ENCODE data around the gene SLC50A1.

The SLC50A1 gene

GRCh38 chr1:155105604-155106011, 30.0 kb upstream of the SLC50A1 start:
- TF ChIP-seq FOXM1 (IDR thresholded peaks at IDR 0.05; ENCODE audit: borderline replicate concordance) (no peak), SP1 (IDR thresholded peaks at IDR 0.05) (no peak), FOXA1 (IDR thresholded peaks at IDR 0.05) (no peak), LEF1 (IDR thresholded peaks at IDR 0.05; ENCODE audit: borderline replicate concordance) (no peak), ELF4 (IDR thresholded peaks at IDR 0.05) (no peak), HDGF (IDR thresholded peaks at IDR 0.05; ENCODE audit: borderline replicate concordance) (no peak), ARNT (IDR thresholded peaks at IDR 0.05) (no peak), CTBP1 (IDR thresholded peaks at IDR 0.05; ENCODE audit: borderline replicate concordance) (no peak), ZNF384 (IDR thresholded peaks at IDR 0.05) (no peak), FOXK2 (IDR thresholded peaks at IDR 0.05) (no peak), PKNOX1 (IDR thresholded peaks at IDR 0.05) (no peak), L3MBTL2 (conservative IDR thresholded peaks at IDR 0.05) (no peak), BHLHE40 (IDR thresholded peaks at IDR 0.05; ENCODE audit: borderline replicate concordance) (no peak), SUZ12 (IDR thresholded peaks at IDR 0.05) (no peak), NFRKB (IDR thresholded peaks at IDR 0.05) (no peak), TARDBP (IDR thresholded peaks at IDR 0.05) (no peak)
- DNase-seq (ENCODE audit: extremely low spot score): no peak
- POLR2A ChIA-PET: interaction anchor here (1.2 kb wide), 1 partner anchor 67 kb away, joined by 4 read pairs; no protein-coding TSS in a partner anchor
- CTCF ChIA-PET: interaction anchor here (1.4 kb wide), 1 partner anchor 88 kb away, joined by 3 read pairs; no protein-coding TSS in a partner anchor

- no peak for DNase-seq (ENCODE audit: extremely low spot score)
- ChIA-PET CTCF (interaction anchor here (0.8 kb wide), 1 partner anchor 16 kb away, joined by 3 read pairs; no protein-coding TSS in a partner anchor), POLR2A (interaction anchor here (1.2 to 1.3 kb wide), 2 partner anchors 22 to 30 kb away, joined by 3 read pairs; no protein-coding TSS in a partner anchor)
- TF ChIP-seq NFRKB (IDR thresholded peaks at IDR 0.05) (no peak), HDGF (IDR thresholded peaks at IDR 0.05; ENCODE audit: borderline replicate concordance) (no peak), SP1 (IDR thresholded peaks at IDR 0.05) (no peak), SUZ12 (IDR thresholded peaks at IDR 0.05) (no peak), FOXM1 (IDR thresholded peaks at IDR 0.05; ENCODE audit: borderline replicate concordance) (no peak), ZNF384 (IDR thresholded peaks at IDR 0.05) (no peak), BHLHE40 (IDR thresholded peaks at IDR 0.05; ENCODE audit: borderline replicate concordance) (no peak), ELF4 (IDR thresholded peaks at IDR 0.05) (no peak), FOXK2 (IDR thresholded peaks at IDR 0.05) (no peak), PKNOX1 (IDR thresholded peaks at IDR 0.05) (no peak), ARNT (IDR thresholded peaks at IDR 0.05) (no peak), FOXA1 (IDR thresholded peaks at IDR 0.05) (no peak), CTBP1 (IDR thresholded peaks at IDR 0.05; ENCODE audit: borderline replicate concordance) (no peak), L3MBTL2 (conservative IDR thresholded peaks at IDR 0.05) (no peak), LEF1 (IDR thresholded peaks at IDR 0.05; ENCODE audit: borderline replicate concordance) (no peak), TARDBP (IDR thresholded peaks at IDR 0.05) (no peak)
These were observed 28.8 kb upstream of the SLC50A1 start for GRCh38 chr1:155106862-155107261.

GRCh38 chr1:155107309-155108264, 28.1 kb upstream of the SLC50A1 start:
- no peak for DNase-seq (ENCODE audit: extremely low spot score)
- TF ChIP-seq FOXK2 (IDR thresholded peaks at IDR 0.05): no peak
- TF ChIP-seq TARDBP (IDR thresholded peaks at IDR 0.05): no peak
- TF ChIP-seq ZNF384 (IDR thresholded peaks at IDR 0.05): no peak
- TF ChIP-seq PKNOX1 (IDR thresholded peaks at IDR 0.05): no peak
- no peak for TF ChIP-seq L3MBTL2 (conservative IDR thresholded peaks at IDR 0.05)
- TF ChIP-seq SUZ12 (IDR thresholded peaks at IDR 0.05): no peak
- TF ChIP-seq CTBP1 (IDR thresholded peaks at IDR 0.05; ENCODE audit: borderline replicate concordance): no peak
- ChIA-PET POLR2A (interaction anchor here (1.0 to 1.3 kb wide), 3 partner anchors 19 to 30 kb away, joined by 3 read pairs; no protein-coding TSS in a partner anchor), CTCF (no interaction called here)

- CTCF ChIA-PET: no interaction called here
- DNase-seq (ENCODE audit: extremely low spot score): no peak
- POLR2A ChIA-PET: interaction anchor here (1.0 to 1.3 kb wide), 3 partner anchors 19 to 29 kb away, joined by 3 read pairs; no protein-coding TSS in a partner anchor
- TF ChIP-seq ZNF384 (IDR thresholded peaks at IDR 0.05): no peak
- no peak for TF ChIP-seq CTBP1 (IDR thresholded peaks at IDR 0.05; ENCODE audit: borderline replicate concordance)
- no peak for TF ChIP-seq TARDBP (IDR thresholded peaks at IDR 0.05)
- TF ChIP-seq FOXM1 (IDR thresholded peaks at IDR 0.05; ENCODE audit: borderline replicate concordance): no peak
- TF ChIP-seq SUZ12 (IDR thresholded peaks at IDR 0.05): no peak
- TF ChIP-seq ELF4 (IDR thresholded peaks at IDR 0.05): no peak
- TF ChIP-seq NFRKB (IDR thresholded peaks at IDR 0.05): no peak
- no peak for TF ChIP-seq FOXK2 (IDR thresholded peaks at IDR 0.05)
- no peak for TF ChIP-seq ARNT (IDR thresholded peaks at IDR 0.05)
- no peak for TF ChIP-seq L3MBTL2 (conservative IDR thresholded peaks at IDR 0.05)
- TF ChIP-seq LEF1 (IDR thresholded peaks at IDR 0.05; ENCODE audit: borderline replicate concordance): no peak
- TF ChIP-seq BHLHE40 (IDR thresholded peaks at IDR 0.05; ENCODE audit: borderline replicate concordance): no peak
- TF ChIP-seq SP1 (IDR thresholded peaks at IDR 0.05): no peak
- no peak for TF ChIP-seq HDGF (IDR thresholded peaks at IDR 0.05; ENCODE audit: borderline replicate concordance)
- TF ChIP-seq FOXA1 (IDR thresholded peaks at IDR 0.05): no peak
- TF ChIP-seq PKNOX1 (IDR thresholded peaks at IDR 0.05): no peak
These were observed 27.4 kb upstream of the SLC50A1 start for GRCh38 chr1:155108296-155108695.

- ChIA-PET CTCF (no interaction called here), POLR2A (no interaction called here)
- TF ChIP-seq CTBP1 (IDR thresholded peaks at IDR 0.05; ENCODE audit: borderline replicate concordance) (no peak), PKNOX1 (IDR thresholded peaks at IDR 0.05) (0 out of 2 replicates have a peak, but pooled peaks have one; percentile 12)
- no peak for DNase-seq (ENCODE audit: extremely low spot score)
These were observed 25.3 kb upstream of the SLC50A1 start for GRCh38 chr1:155110381-155110780.

All from HEK293T (cell line).